ENCODE results near the gene MFAP3L. TPM values are rescaled to one million over a fixed set of nuclear protein-coding genes. Genes with fewer than 3 reads are reported as not detected.
"Not testable (repeated sequence)": the region's sequence is repeated elsewhere in the genome, so short reads cannot be mapped to it uniquely, and the experiment has no call there.

The MFAP3L gene
- total and polyA plus RNA-seq, 12 donors = 0.94 to 5.9 (median 3.5) TPM

GRCh38 chr4:170049766-170050165 lies 23.6 kb upstream of the MFAP3L start:
- Histone ChIP-seq H3K27ac (no peak overlapping the region), H3K9me3 (no peaks in the 10 kb centered on the region), H3K4me1 (no peaks in the 10 kb centered on the region), H3K4me3 (no peak overlapping the region), H3K36me3 (no peaks in the 10 kb centered on the region), H3K27me3 (peaks cover 0 to 10% (median 0%) of the 10 kb centered on the region in 7 donors)
- TF ChIP-seq CTCF (IDR thresholded peaks at IDR 0.05) = no peak
- ATAC-seq (no peak), DNase-seq (no peak)
- intact Hi-C loops (cut with DNase I) = loop anchor here in 6 of 10 donors (1.0 to 10.0 kb wide), 5 partner anchors 237 to 435 kb away; partner anchors contain the start of gene NEK1 (in 2 of the 6)
- 77 to 81% methylated on average over 6 of the region's 6 CpGs for WGBS, 2 donors

DNA sequence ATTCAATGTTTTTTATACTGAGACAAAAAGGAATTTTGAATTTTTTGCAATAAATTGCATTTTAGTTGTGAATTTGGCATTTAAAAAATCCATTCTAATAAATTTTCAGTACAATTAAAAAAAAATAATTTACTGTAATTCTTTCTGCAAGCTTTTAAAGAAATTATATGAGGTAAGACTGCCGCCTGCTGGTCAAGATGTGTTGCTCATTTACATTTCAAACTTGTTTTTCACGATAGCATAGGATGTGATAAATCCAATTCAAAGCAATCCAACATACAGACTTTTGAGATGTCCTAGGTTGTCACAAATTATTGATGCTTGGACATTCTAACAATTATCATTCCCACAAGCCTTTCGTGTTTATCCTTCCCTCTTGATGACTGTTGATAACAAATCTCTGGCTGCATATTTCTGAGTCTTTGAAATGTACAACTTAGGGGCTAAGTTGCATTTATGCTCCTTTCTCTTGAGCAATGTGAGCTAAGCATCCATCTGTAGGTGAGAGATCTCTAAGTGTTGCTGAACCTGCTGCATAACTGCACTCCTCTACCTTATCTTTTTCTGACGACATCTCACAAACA lies 21.7 kb upstream of the MFAP3L start:
- Histone ChIP-seq H3K27ac (no peak overlapping the region), H3K36me3 (no peaks in the 10 kb centered on the region), H3K4me3 (no peak overlapping the region), H3K4me1 (no peaks in the 10 kb centered on the region), H3K27me3 (peaks cover 0 to 10% (median 0%) of the 10 kb centered on the region in 7 donors), H3K9me3 (no peaks in the 10 kb centered on the region)
- ATAC-seq (no peak), DNase-seq (peak in 1 of 2 donors; percentile 52)
- 15 to 16% methylated on average over 4 of the region's 4 CpGs for WGBS, 2 donors
- intact Hi-C loops (cut with DNase I) = loop anchor here in 6 of 10 donors (1.0 to 10.0 kb wide), 4 partner anchors 235 to 433 kb away; partner anchors contain the start of gene NEK1 (in 1 of the 6)
- TF ChIP-seq CTCF (IDR thresholded peaks at IDR 0.05) = peak; percentile 59 to 86 (median 82)

- not testable (repeated sequence) for H3K4me1 ChIP-seq, DNase-seq, H3K9me3 ChIP-seq, H3K4me3 ChIP-seq, H3K36me3 ChIP-seq, H3K27ac ChIP-seq, H3K27me3 ChIP-seq, ATAC-seq
- WGBS, 2 donors = 97 to 98% methylated on average over 17 of the region's 24 CpGs
- intact Hi-C loops (cut with DNase I) = loop anchor here in 1 of 10 donors (10.0 kb wide), 1 partner anchor 431 kb away; the partner anchor contains the start of gene NEK1
These were observed 20.0 kb upstream of the MFAP3L start for GRCh38 chr4:170046156-170046555.

- WGBS, 2 donors = 91 to 92% methylated on average over 12 of the region's 12 CpGs
- DNase-seq (no peak), ATAC-seq (no peak)
- Histone ChIP-seq H3K36me3 (no peaks in the 10 kb centered on the region), H3K4me3 (no peak overlapping the region), H3K9me3 (no peaks in the 10 kb centered on the region), H3K27ac (no peak overlapping the region), H3K27me3 (peaks cover 0 to 4% (median 0%) of the 10 kb centered on the region in 7 donors), H3K4me1 (no peaks in the 10 kb centered on the region)
- no peak for TF ChIP-seq CTCF (IDR thresholded peaks at IDR 0.05)
- intact Hi-C loops (cut with DNase I) = loop anchor here in 2 of 10 donors (5.0 to 10.0 kb wide), 2 partner anchors 233 to 425 kb away; partner anchors contain the start of gene NEK1 (in 1 of the 2)
These were observed 14.0 kb upstream of the MFAP3L start for GRCh38 chr4:170040031-170040680.

Data from heart right ventricle (tissue), 16 donors.